GM23338 (cell line): ENCODE data around the gene YTHDC2. TPM values are rescaled to one million over a fixed set of nuclear protein-coding genes. Genes with fewer than 3 reads are reported as not detected.

Source experiments
- ATAC-seq: fragments of 200-7000 bp; cut with Tn5 transposase; 3 replicates; pipeline ENCODE4 v1.9.1; 2020
- DNase-seq: peaks from one replicate; pipeline ENCODE4 v3.0.0-alpha.2; 2015; ENCODE audit warnings: low spot score
- H2AFZ ChIP-seq: fragments of 200-600 bp; sonication (generic); 2 replicates; pipeline ENCODE4 v1.8.0; 2016; ENCODE audit warnings: antibody characterized with exemption, mild to moderate bottlenecking, moderate library complexity
- H3F3A ChIP-seq: fragments of 200-600 bp; sonication (generic); replicated peaks from 2 replicates; pipeline ENCODE4 v1.8.0; 2017; ENCODE audit warnings: antibody characterized with exemption, mixed run types, low read depth
- H3K27ac ChIP-seq: fragments of 200-600 bp; sonication (generic); 2 replicates; pipeline ENCODE4 v1.6.1; 2016; ENCODE audit warnings: low read depth
- H3K27me3 ChIP-seq: fragments of 200-600 bp; sonication (generic); 2 replicates; pipeline ENCODE4 v1.8.0; 2016; ENCODE audit warnings: mild to moderate bottlenecking, mixed run types, moderate library complexity; ENCODE audit not compliant: insufficient read depth
- H3K36me3 ChIP-seq: fragments of 200-600 bp; sonication (generic); 2 replicates; pipeline ENCODE4 v1.8.0; 2016; ENCODE audit warnings: mild to moderate bottlenecking; ENCODE audit not compliant: insufficient read depth
- H3K4me1 ChIP-seq: fragments of 200-600 bp; sonication (generic); 2 replicates; pipeline ENCODE4 v1.8.0; 2016; ENCODE audit warnings: mild to moderate bottlenecking, moderate library complexity; ENCODE audit not compliant: insufficient read depth
- H3K4me2 ChIP-seq: fragments of 200-600 bp; sonication (generic); 2 replicates; pipeline ENCODE4 v1.7.1; 2017; ENCODE audit warnings: mixed run types
- H3K4me3 ChIP-seq: fragments of 200-600 bp; sonication (generic); 2 replicates; pipeline ENCODE4 v1.6.1; 2016; ENCODE audit warnings: mixed run types
- H3K79me2 ChIP-seq: fragments of 200-600 bp; sonication (generic); replicated peaks from 2 replicates; pipeline ENCODE4 v1.8.0; 2017; ENCODE audit warnings: mild to moderate bottlenecking; ENCODE audit not compliant: insufficient read depth
- H3K9me2 ChIP-seq: fragments of 200-600 bp; sonication (generic); 2 replicates; pipeline ENCODE4 v1.8.0; 2017; ENCODE audit not compliant: insufficient read depth
- H4K20me1 ChIP-seq: fragments of 200-600 bp; sonication (generic); replicated peaks from 2 replicates; pipeline ENCODE4 v1.8.0; 2017; ENCODE audit warnings: mild to moderate bottlenecking; ENCODE audit not compliant: insufficient read depth
- H3K27ac Mint-ChIP-seq: 2 replicates; pipeline ENCODE4 v1.8.0; 2020; ENCODE audit warnings: inconsistent platforms, mild to moderate bottlenecking, moderate library complexity, mixed read lengths
- H3K27me3 Mint-ChIP-seq: 3 replicates; pipeline ENCODE4 v1.8.0; 2022; ENCODE audit warnings: low read depth, mild to moderate bottlenecking, moderate library complexity, mixed read lengths, inconsistent platforms; ENCODE audit not compliant: insufficient read depth, poor library complexity
- H3K36me3 Mint-ChIP-seq: 3 replicates; pipeline ENCODE4 v1.8.0; 2021; ENCODE audit warnings: low read depth, mild to moderate bottlenecking, inconsistent platforms, moderate library complexity, mixed read lengths
- H3K4me1 Mint-ChIP-seq: 3 replicates; pipeline ENCODE4 v1.8.0; 2020; ENCODE audit warnings: mild to moderate bottlenecking, inconsistent platforms, mixed read lengths
- H3K4me3 Mint-ChIP-seq: 3 replicates; pipeline ENCODE4 v1.8.0; 2021; ENCODE audit warnings: moderate library complexity, mild to moderate bottlenecking, inconsistent platforms, mixed read lengths
- H3K9me3 Mint-ChIP-seq: 3 replicates; pipeline ENCODE4 v1.8.0; 2020; ENCODE audit warnings: moderate library complexity, mild to moderate bottlenecking, inconsistent platforms, mixed read lengths
- CREB1 ChIP-seq: fragments of 250-450 bp; sonication (Bioruptor Pico); IDR thresholded peaks from 2 replicates; pipeline ENCODE4 v1.5.0; 2020; ENCODE audit warnings: low read depth, mild to moderate bottlenecking, moderate library complexity
- ETS1 ChIP-seq: IDR thresholded peaks from 2 replicates; pipeline ENCODE4 v1.6.1; 2016; ENCODE audit warnings: antibody characterized with exemption
- EZH2 ChIP-seq: fragments of 200-600 bp; sonication (generic); IDR thresholded peaks from one replicate; pipeline ENCODE4 v1.8.0; 2017; ENCODE audit warnings: antibody characterized with exemption, mild to moderate bottlenecking, low read depth; ENCODE audit not compliant: unreplicated experiment
- EZH2phosphoT487 ChIP-seq: fragments of 200-600 bp; sonication (generic); IDR thresholded peaks from one replicate; pipeline ENCODE4 v1.8.1; 2018; ENCODE audit warnings: antibody characterized with exemption; ENCODE audit not compliant: unreplicated experiment
- JUNB ChIP-seq: IDR thresholded peaks from one replicate; pipeline ENCODE4 v1.6.1; 2016; ENCODE audit warnings: antibody characterized with exemption; ENCODE audit not compliant: unreplicated experiment
- NANOG ChIP-seq: IDR thresholded peaks from 2 replicates; pipeline ENCODE4 v1.6.1; 2016; ENCODE audit warnings: antibody characterized with exemption, borderline replicate concordance
- POLR2AphosphoS5 ChIP-seq: IDR thresholded peaks from 2 replicates; pipeline ENCODE4 v1.6.1; 2016; ENCODE audit warnings: antibody characterized with exemption, low read depth
- REST ChIP-seq: IDR thresholded peaks from one replicate; pipeline ENCODE4 v1.6.1; 2018; ENCODE audit warnings: antibody characterized with exemption; ENCODE audit not compliant: unreplicated experiment
- STAT1 ChIP-seq: IDR thresholded peaks from one replicate; pipeline ENCODE4 v1.6.1; 2016; ENCODE audit warnings: antibody characterized with exemption; ENCODE audit not compliant: unreplicated experiment
- ZNF114 ChIP-seq: fragments of 250-450 bp; sonication (Bioruptor Pico); IDR thresholded peaks from 2 replicates; pipeline ENCODE4 v1.5.0; 2020; ENCODE audit warnings: mild to moderate bottlenecking, moderate library complexity
- ZNF331 ChIP-seq: fragments of 250-450 bp; sonication (Bioruptor Pico); IDR thresholded peaks from 2 replicates; pipeline ENCODE4 v1.5.0; 2020; ENCODE audit warnings: low read depth, mild to moderate bottlenecking, moderate library complexity
- ZNF462 ChIP-seq: fragments of 250-450 bp; sonication (Bioruptor Pico); IDR thresholded peaks from 2 replicates; pipeline ENCODE4 v1.5.0; 2020; ENCODE audit warnings: mild to moderate bottlenecking, moderate library complexity
- polyA plus RNA-seq: library from polyadenylated mRNA; unstranded; fragments of >200 nt; fragmentation: Nextera tagmentation; extraction: Ambion mirVana; gene quantifications from 2 replicates; pipeline ENCODE4 v1.2.1, GENCODE V29; 2016
- total RNA-seq: library from RNA; depleted of rRNA; stranded (reverse); fragments of >200 nt; shearing (Covaris generic); gene quantifications from 2 replicates; pipeline ENCODE4 v1.2.3, GENCODE V29; 2014
- TF ChIP-seq, protein P1 (sequence below), 2 experiments: fragments of 200-600 bp in 1 of 2; sonication (generic) in 1 of 2; conservative IDR thresholded peaks; 2 replicates each; pipeline versions ENCODE4 v1.5.1 to v1.6.1; 2016 to 2017; ENCODE audit warnings: antibody characterized with exemption in 2 of 2, low read depth in 2 of 2, mild to moderate bottlenecking in 2 of 2, moderate library complexity in 1 of 2

Gene YTHDC2
- total and polyA plus RNA-seq, 2 experiments from 2014 or later = 19.9 to 33.9 TPM

- ATAC-seq (no peak), DNase-seq (no peak)
- Histone ChIP-seq H3K4me2 (no peak overlapping the region), H2AFZ (no peak overlapping the region), H4K20me1 (no peaks in the 10 kb centered on the region), H3K27me3 (no peaks in the 10 kb centered on the region), H3K27ac (no peak overlapping the region), H3K36me3 (peaks cover 9% of the 10 kb centered on the region), H3F3A (no peaks in the 10 kb centered on the region), H3K4me1 (no peaks in the 10 kb centered on the region), H3K4me3 (no peak overlapping the region), H3K79me2 (no peaks in the 10 kb centered on the region), H3K9me2 (no peaks in the 10 kb centered on the region)
- no peak overlapping the region for H3K4me3 Mint-ChIP-seq
- H3K4me1 Mint-ChIP-seq = no peaks in the 10 kb centered on the region
- H3K36me3 Mint-ChIP-seq = peaks cover 29% of the 10 kb centered on the region; the same call in 2 of the 3 replicates
- peaks cover 3% of the 10 kb centered on the region for H3K27me3 Mint-ChIP-seq
- TF ChIP-seq REST (no peak), EZH2 (no peak), ZNF462 (CRISPR knock-in tag) (no peak), NANOG (no peak), ZNF114 (no peak), ETS1 (no peak), STAT1 (no peak), CREB1 (no peak), ZNF331 (CRISPR knock-in tag) (no peak), POLR2AphosphoS5 (no peak), JUNB (no peak), EZH2phosphoT487 (no peak)
- TF ChIP-seq, protein P1, sequence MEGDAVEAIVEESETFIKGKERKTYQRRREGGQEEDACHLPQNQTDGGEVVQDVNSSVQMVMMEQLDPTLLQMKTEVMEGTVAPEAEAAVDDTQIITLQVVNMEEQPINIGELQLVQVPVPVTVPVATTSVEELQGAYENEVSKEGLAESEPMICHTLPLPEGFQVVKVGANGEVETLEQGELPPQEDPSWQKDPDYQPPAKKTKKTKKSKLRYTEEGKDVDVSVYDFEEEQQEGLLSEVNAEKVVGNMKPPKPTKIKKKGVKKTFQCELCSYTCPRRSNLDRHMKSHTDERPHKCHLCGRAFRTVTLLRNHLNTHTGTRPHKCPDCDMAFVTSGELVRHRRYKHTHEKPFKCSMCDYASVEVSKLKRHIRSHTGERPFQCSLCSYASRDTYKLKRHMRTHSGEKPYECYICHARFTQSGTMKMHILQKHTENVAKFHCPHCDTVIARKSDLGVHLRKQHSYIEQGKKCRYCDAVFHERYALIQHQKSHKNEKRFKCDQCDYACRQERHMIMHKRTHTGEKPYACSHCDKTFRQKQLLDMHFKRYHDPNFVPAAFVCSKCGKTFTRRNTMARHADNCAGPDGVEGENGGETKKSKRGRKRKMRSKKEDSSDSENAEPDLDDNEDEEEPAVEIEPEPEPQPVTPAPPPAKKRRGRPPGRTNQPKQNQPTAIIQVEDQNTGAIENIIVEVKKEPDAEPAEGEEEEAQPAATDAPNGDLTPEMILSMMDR (conservative IDR thresholded peaks at IDR 0.05; ENCODE audit: low read depth in 2 of 2) = no peak
- no peaks in the 10 kb centered on the region for H3K9me3 Mint-ChIP-seq
- H3K27ac Mint-ChIP-seq = no peak overlapping the region
These were observed 34.9 kb downstream of the YTHDC2 start for GRCh38 chr5:113548396-113548795.
